Ovary (tissue), 9 donors: ENCODE measurements around the gene BBLN. TPM values are rescaled to one million over a fixed set of nuclear protein-coding genes. Genes with fewer than 3 reads are reported as not detected.

Experiments used
- DNase-seq, 5 donors: peaks; one replicate each; pipeline ENCODE4 v3.0.0-alpha.2; 2019 to 2020
- H3K27ac ChIP-seq, 2 donors: fragments of 200-600 bp; one replicate each; pipeline versions ENCODE4 v1.5.1 to v1.8.0; 2019 to 2022
- H3K27me3 ChIP-seq: fragments of 200-600 bp; one replicate; pipeline ENCODE4 v1.8.0; 2022
- H3K36me3 ChIP-seq: fragments of 200-600 bp; sonication (generic); one replicate; pipeline ENCODE4 v1.5.1; 2019
- H3K4me1 ChIP-seq: one replicate; pipeline ENCODE4 v1.8.1; 2013; ENCODE audit warnings: mild to moderate bottlenecking, moderate library complexity; ENCODE audit not compliant: insufficient read depth
- H3K4me3 ChIP-seq: fragments of 200-600 bp; sonication (generic); one replicate; pipeline ENCODE4 v1.5.1; 2017
- H3K9me3 ChIP-seq, 2 donors: fragments of 200-600 bp in 1 of 2; sonication (generic) in 1 of 2; one replicate each; pipeline versions ENCODE4 v1.5.1 to v1.8.1; 2013 to 2019; ENCODE audit warnings: mild to moderate bottlenecking in 1 of 2, moderate library complexity in 1 of 2
- EP300 ChIP-seq: sonication (generic); formaldehyde crosslinking; IDR thresholded peaks from one replicate; pipeline ENCODE4 v1.6.1; 2017; ENCODE audit warnings: antibody characterized with exemption
- POLR2A ChIP-seq: fragments of 450-650 bp; IDR thresholded peaks from one replicate; pipeline ENCODE4 v1.6.1; 2017; ENCODE audit warnings: antibody characterized with exemption, mild to moderate bottlenecking, moderate library complexity
- WGBS, 3 donors: extraction: QIAGEN DNeasy Blood & Tissue Kit in 1 of 3; methylation state at CpG; one replicate each; pipeline versions ENCODE4 v1.1.5 to v1.1.7; 2013 to 2017; 5-methylcytosine and 5-hydroxymethylcytosine counted together
- intact Hi-C, 4 donors: fragments of 100-400 bp; cut with DNase I; formaldehyde crosslinking; loops; one replicate each; pipeline versions ENCODE4 v1.11.0 to v1.15.1; 2022 to 2023
- polyA plus RNA-seq, 2 donors: library from polyadenylated mRNA; stranded (reverse); fragments of 200-250 nt in 1 of 2; fragments of 350-450 nt in 1 of 2; fragmentation: Illumina TruSeq in 1 of 2; extraction: RNeasy Lipid Tissue Mini Kit (QIAGEN cat#74804) in 1 of 2; gene quantifications; one replicate each; pipeline ENCODE4 v1.2.3, GENCODE V29; 2013 to 2014
- total RNA-seq, 7 donors: library from RNA; depleted of rRNA in 2 of 7; stranded (reverse); fragments of >200 nt in 2 of 7; fragmentation: NEBNext Ultra II Directional in 3 of 7; extraction: Animal tissue kit (Norgen Biotek cat#: 25700) in 3 of 7; gene quantifications; one replicate each; pipeline versions ENCODE4 v1.1.0 to v1.2.4, GENCODE V29; 2016 to 2023
- TF ChIP-seq, protein P1 (sequence below), 3 donors: fragments of 450-650 bp in 2 of 3; fragments of 200-600 bp in 1 of 3; IDR thresholded peaks; one replicate each; pipeline versions ENCODE4 v1.5.1 to v1.8.0; 2016 to 2022; ENCODE audit warnings: antibody characterized with exemption in 3 of 3, mild to moderate bottlenecking in 1 of 3
- donor health status: DM: no; HTN: no; CAD: no; lungs with moderate emphysema.
- donor health status: DM: no; HTN: no; CAD: no.
- donor health status: Bipolar disorder and iron deficiency.
- donor health status: DM: yes; HTN: yes; CAD: no.
- donor health status: DM: no; HTN: no; CAD: no.
- donor health status: DM: yes; HTN: yes; CAD: no.

The BBLN gene
- total and polyA plus RNA-seq, 9 donors, result 2.4 to 210 (median 31.7) TPM

DNA sequence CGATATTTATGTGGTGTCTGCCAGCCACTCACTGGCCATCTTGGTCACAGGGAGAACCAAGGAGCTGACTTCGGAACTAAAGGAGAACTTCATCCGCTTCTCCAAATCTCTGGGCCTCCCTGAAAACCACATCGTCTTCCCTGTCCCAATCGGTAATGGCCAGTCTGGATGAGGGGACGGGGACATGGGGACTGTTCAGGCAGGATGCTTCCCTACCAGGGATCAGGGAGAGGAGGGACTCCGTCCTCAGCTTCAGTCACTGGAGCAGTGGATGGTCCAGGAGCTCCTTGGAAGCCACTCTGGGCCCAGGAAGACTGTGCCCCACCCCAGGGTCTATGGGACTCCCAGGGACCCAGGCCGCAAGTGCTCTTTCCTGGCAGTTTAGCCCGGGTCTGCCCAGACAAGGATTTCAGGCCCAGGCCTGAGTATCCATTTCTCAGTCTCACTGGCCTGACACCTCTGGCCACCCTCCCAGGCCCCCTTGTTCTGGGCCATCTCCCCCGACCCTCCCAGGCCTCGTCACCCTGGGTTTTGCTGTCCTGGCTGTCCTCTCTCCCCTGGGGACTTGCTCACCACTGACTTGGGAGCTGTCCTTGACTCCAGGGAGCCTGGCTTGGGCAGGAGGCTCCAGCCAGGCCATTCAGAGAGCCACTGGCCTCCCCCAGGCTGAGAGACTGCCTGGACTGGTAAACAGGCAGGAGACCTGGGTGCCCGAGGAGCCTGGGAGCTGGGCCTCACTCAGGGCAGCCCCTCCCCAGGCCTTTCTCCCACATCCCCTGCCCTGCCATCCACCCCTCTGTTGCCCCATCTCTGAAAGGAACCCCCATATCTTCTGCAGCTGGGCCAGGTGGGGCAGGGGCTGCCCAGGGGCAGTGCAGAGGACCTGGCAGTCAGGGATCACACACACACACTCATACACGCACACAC is 7.7 kb upstream of the BBLN start:
- H3K4me3 ChIP-seq, result no peak overlapping the region
- TF ChIP-seq EP300, result no peak
- no peak for TF ChIP-seq POLR2A
- TF ChIP-seq, protein P1, sequence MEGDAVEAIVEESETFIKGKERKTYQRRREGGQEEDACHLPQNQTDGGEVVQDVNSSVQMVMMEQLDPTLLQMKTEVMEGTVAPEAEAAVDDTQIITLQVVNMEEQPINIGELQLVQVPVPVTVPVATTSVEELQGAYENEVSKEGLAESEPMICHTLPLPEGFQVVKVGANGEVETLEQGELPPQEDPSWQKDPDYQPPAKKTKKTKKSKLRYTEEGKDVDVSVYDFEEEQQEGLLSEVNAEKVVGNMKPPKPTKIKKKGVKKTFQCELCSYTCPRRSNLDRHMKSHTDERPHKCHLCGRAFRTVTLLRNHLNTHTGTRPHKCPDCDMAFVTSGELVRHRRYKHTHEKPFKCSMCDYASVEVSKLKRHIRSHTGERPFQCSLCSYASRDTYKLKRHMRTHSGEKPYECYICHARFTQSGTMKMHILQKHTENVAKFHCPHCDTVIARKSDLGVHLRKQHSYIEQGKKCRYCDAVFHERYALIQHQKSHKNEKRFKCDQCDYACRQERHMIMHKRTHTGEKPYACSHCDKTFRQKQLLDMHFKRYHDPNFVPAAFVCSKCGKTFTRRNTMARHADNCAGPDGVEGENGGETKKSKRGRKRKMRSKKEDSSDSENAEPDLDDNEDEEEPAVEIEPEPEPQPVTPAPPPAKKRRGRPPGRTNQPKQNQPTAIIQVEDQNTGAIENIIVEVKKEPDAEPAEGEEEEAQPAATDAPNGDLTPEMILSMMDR (IDR thresholded peaks at IDR 0.05), result no peak
- H3K36me3 ChIP-seq, result no peaks in the 10 kb centered on the region
- H3K9me3 ChIP-seq, result no peaks in the 10 kb centered on the region
- peak in 2 of 5 donors; percentile 11 to 22 for DNase-seq
- intact Hi-C loops, result no loop called here
- no peak overlapping the region for H3K27ac ChIP-seq
- H3K4me1 ChIP-seq, result no peaks in the 10 kb centered on the region
- no peaks in the 10 kb centered on the region for H3K27me3 ChIP-seq
- 91% methylated on average over 13 of the region's 13 CpGs for WGBS, 3 donors

DNA sequence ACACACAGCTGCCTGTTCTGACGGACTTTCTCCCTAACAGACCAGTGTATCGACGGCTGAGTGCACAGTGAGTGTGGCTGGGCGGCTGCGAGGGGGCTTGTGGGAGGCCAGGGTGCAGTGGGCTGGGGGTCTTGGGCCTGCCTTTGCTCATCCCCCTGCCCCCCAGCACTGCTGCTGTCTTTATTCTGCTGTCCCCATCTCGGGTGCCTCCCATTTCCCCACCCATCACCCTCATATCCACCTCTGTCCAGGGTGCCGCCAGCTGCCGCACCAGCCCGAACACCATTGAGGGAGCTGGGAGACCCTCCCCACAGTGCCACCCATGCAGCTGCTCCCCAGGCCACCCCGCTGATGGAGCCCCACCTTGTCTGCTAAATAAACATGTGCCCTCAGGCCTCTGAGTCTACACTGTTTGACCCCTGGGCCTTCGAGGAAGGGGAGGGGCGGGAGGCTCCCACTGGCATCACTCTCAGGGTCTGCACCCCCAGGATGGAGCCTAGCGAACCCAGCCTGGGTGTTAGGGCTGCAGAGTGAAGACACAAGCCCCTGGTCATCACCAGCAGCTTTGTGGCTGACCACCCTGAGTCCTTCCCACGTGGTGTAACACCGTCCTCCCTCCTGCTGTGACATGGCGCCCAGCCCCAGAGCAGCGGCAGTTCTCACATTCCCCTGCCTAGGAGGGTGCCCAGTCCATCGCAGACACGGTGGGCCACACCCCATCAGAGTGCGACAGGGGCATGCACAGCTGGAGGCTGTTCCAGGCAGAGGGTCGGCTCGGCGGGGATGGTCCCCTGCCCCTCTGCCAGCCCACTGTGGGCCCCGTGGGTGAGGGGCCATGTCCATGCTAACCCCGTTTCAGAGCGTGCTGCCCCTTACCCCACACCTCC is 6.8 kb upstream of the BBLN start:
- peak in 1 of 5 donors; percentile 19 for DNase-seq

DNA sequence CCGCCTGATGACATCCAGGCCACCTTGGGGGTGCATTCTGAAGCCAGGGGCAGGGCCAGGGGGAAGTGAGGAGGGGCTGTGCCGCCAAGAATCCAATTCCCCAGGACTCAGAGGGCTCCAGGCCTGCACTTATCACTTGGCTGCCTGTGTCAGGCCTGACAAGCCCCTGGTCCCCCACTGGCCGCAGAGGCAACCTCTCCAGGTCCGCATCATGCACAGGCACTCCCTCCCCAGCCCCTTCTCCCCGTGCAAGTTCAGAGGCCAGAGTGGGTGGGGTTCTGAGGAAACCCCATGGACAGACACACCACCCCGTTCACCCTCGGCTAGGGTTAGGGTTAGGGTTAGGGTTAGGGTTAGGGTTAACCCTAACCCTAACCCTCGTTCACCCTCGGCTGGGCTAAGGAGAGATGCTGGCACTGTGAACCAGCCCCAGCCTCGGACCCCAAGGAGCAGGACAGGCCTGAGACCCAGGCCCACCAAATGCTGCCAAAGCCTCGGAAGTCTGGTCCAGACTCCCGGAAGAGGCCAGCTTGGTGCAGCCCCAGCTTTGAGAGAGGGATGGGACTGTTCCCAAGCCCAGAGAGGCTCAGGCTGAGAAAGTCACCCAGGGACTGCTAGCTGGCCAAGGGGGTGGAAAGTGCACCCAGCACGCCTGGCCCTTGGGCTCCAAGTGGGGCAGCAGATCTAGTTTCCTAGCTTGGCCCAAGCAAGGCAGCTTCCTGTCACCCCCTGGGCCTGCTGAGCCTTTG is 5.9 kb upstream of the BBLN start:
- intact Hi-C loops, result no loop called here
- no peak overlapping the region for H3K4me3 ChIP-seq
- TF ChIP-seq POLR2A, result no peak
- no peak for TF ChIP-seq EP300
- TF ChIP-seq, protein P1 (IDR thresholded peaks at IDR 0.05), result no peak
- no peaks in the 10 kb centered on the region for H3K9me3 ChIP-seq
- peak in 1 of 5 donors; percentile 19 for DNase-seq
- no peaks in the 10 kb centered on the region for H3K36me3 ChIP-seq
- H3K4me1 ChIP-seq, result no peaks in the 10 kb centered on the region
- H3K27me3 ChIP-seq, result no peaks in the 10 kb centered on the region
- H3K27ac ChIP-seq, result no peak overlapping the region
- WGBS, 3 donors, result 83 to 88% (median 86%) methylated on average over 13 of the region's 13 CpGs

More for the DNA sequence above, 6.8 kb upstream of the BBLN start:
- no peaks in the 10 kb centered on the region for H3K27me3 ChIP-seq
- intact Hi-C loops, result no loop called here
- H3K4me3 ChIP-seq, result no peak overlapping the region
- no peaks in the 10 kb centered on the region for H3K36me3 ChIP-seq
- no peaks in the 10 kb centered on the region for H3K4me1 ChIP-seq
- WGBS, 3 donors, result 83 to 88% (median 83%) methylated on average over 25 to 26 of the region's 26 CpGs
- no peaks in the 10 kb centered on the region for H3K9me3 ChIP-seq
- TF ChIP-seq EP300 (no peak), POLR2A (no peak)
- TF ChIP-seq, protein P1 (IDR thresholded peaks at IDR 0.05), result no peak
- no peak overlapping the region for H3K27ac ChIP-seq
